HG03558 (cell line): ENCODE results near the gene FSCN2.

Source experiments
- ATAC-seq: cut with Tn5 transposase; IDR thresholded peaks from one replicate; pipeline ENCODE4 v1.9.1; 2021; ENCODE audit warnings: moderate number of reproducible peaks; ENCODE audit not compliant: unreplicated experiment; ENCODE audit errors: extremely low read depth

The FSCN2 gene

DNA sequence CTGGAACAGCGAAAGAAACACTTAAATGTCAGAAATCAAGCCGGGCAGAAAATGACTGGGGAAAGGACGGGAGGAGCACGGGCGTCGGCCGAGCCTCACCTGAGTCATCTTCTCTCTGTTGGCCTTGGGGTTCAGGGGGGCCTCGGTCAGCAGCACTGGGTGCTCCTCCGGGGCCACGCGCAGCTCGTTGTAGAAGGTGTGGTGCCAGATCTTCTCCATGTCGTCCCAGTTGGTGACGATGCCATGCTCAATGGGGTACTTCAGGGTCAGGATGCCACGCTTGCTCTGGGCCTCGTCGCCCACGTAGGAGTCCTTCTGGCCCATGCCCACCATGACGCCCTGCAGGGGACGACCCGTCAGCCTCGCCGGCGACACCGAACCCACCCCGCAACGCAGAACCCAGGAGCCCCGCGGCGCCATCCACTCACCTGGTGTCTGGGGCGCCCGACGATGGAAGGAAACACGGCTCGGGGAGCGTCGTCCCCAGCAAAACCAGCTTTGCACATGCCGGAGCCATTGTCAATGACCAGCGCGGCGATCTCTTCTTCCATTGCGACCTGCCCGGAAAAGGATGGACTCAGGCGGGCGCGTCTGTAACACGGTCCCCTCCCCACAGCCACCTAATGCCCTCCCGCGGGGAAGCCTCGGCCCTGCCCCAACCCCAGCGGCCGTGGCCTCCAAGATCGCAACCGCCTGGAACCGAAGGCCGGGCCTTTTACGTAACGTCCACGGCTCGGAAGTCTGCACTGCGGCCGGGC, 16.2 kb upstream of the FSCN2 start:
- ATAC-seq, result no peak

DNA sequence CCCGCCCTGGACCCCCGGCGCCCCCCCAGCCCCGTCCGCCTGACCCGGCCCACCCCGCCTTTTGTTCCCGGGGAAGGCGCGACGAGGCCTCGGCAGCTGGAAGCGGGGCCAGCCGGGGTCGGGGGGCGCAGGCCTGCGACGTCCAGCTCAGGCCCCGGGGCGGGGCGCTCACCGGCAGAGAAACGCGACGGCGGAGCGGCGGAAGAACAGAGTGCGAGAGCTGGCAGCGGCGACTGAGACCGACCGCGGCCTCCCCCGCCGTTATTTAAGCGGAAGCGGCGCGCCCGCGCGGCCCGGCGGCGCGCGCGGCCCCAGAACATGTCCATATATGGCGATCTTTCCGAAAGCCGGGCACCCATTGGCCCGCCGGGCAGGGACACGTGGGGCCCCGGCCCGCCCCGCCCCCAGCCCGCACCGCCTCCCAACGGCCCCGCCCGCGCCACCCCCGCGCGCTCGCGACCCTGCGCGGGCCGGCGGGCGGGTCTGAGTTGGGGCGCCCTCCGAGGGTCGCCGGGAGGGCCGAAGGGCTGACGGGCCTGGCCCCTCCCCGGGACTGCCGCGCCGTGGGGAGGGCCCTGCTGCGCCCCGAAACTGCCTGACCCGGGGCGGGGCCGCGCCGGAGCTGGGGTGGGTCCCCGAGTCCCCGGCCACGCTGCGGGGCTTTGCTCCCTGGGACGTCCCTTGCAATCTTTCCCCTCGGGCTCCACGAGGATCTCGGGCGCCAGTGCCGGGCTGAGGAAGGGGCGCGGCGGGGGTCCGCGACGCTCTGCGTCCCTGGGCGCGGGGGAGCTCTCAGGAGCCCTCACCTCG, 15.4 kb upstream of the FSCN2 start, which contains the start of gene ACTG1:
TSS of gene ACTG1 (minus strand) at position 238 of the 810 bp plus-strand sequence. CDS start 445 bp downstream, outside the sequence.
- no peak for ATAC-seq

DNA sequence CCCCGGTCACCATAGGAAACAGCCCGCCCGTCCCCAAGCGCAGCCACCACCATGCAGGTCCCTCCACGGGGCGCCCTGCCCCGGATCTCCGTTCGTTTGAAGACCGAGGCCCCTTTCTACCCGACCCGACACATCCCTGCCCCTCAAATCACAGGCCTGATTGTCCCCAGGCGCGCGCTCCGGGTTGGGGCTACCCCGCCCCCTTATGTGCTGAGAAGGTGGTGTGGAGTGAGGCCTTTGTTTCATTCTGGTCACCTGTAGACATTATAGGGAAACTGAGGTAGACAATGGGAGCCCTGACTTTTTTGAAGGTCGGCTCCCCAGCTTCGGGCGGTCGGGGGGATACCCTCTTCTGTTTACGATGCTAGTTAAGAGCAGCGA, 14.8 kb upstream of the FSCN2 start:
- ATAC-seq, result no peak

DNA sequence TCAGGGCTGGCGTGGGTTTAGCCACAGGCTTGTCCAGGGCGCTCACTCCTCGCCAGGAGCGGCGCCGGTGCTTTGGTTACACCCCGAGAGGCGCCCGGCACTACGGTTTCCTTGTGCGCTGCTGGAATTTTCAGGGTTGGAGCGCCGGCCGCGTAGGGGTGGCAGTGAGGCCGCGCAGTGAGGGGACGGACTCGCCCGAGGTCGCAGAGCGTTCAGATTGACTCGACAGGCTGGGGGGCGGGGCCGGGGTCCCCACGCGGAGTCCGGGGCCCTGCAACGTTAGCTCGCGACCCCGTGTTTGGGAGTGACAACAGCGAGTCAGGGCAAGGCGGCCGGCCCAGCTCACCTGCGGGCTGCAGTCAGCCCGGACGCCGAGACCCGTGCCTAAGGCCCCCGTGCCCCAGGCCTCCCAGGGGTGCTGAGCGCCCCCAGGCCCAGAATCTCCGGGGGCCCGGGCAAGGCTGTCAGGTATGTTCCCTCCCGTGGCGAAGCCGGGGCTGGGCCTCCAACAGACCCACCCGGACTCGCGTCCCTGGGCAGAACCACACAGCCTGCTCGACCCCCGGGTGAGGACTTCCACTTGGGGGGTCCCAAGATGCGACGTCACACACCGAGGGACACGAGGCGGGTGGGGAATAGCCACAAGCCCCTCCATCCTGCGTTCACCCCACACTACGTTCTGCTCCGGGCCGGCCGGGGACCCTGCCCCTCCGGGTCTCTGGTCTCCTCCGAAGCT, 14.3 kb upstream of the FSCN2 start:
- ATAC-seq, result no peak

DNA sequence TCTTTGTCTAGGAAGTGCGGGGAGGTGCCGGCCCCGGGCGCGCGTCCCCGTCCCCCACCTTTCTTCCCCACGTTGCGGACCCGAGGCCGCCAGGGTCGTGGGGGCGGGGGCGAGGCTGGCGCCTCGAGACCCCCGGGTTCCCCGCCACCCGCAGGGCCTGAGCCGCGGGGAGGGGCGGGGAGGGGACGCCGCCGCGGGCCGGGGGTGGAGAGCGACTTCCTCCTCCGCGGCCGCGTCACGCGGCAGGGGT, 13.8 kb upstream of the FSCN2 start:
- no peak for ATAC-seq

DNA sequence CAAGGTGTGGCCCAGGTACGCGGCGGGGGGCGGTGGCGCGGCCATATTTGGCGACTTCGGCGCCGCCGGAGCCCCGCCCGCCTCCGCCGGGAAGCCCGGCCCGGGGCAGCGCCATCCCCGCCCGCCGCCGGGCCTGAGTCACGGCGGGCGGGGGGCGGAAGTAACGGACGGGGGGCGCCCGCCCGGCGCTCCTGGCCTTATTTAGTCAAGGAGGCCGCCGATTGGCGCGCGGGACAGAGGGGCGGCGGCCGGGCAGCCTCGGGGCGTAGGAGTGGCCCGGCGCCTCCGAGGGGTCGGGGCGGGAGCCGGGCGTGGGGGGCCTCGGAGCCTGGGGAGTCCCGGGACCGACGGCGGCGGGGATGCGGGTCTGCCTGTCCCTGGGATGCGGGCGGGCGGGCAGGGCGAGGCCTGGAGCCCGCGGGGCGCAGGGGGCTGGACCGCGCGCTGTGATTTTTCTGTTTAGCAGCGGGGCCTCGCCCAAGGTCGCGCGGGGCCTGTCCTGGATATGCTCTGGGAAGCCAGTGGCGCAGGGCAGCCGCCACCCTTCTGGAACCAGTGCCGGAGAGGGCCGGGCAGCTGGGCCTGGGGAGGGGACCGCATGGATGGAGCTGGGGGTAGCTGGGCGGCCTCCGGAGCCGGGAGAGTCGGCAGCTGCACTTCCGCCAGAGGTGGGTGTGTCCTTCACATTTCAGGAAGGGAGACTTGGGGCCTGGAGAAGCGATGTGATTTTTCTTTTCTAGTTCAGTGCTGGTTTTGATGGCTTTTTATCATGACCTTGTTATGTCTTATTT, 13.2 kb upstream of the FSCN2 start:
- ATAC-seq, result no peak

DNA sequence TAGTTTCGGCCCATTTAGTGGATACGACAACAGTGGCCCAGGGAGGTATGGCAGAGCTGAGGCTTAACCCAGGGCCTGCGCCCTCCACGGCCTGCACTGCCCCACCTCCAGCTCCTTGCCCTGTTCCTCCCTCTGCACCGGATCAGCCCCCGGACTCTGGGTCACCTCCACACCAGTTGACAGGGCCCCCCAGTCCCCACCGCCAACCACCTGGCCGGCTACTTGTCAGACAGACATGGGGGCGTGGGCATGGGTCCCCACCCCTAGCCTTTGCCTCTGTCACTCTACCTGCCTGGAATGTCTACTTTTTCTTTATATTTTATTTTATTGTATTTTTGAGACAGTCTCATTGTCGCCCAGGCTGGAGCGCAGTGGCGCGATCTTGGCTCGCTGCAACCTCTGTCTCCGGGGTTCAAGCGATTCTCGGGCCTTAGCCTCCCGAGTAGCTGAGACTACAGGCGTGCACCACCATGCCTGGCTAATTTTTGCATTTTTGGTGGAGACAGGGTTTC, 12.6 kb upstream of the FSCN2 start:
- no peak for ATAC-seq

DNA sequence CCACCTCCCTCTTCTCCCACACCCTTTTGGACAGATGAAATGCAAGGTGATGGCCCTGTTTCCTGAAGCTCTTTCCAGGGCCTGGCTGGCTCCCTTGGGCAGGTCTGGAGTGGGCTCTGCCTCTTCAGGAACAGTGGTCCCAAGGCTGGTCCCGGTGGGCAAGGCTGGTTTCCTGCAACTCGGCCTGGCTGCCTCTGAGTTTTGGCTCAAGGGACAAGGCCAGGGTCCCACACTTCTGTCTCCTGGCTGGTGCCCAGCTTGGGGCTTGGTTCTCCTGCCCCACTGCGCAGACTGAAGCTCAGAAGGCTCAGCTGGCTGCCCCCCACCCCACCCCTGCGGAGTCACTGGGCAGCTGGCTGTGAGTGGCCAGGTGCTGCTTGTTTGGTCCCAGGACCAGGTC, 11.7 kb upstream of the FSCN2 start:
- no peak for ATAC-seq

DNA sequence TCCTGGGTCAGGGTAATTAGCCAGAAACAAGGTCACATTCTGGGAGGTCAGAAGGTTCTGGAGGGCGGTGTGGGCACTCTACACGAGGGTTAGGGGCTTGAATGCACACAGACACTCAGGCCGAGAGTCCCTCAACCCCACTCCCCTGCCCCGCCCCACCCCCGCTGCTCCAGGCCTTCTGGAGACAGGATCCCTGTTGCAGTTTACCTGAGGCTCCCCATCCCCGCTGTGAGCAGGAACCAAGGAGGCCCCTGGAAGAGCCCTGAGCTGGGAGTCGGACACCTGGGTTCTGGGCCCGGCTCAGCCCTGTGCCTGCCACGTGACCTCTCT, 11.2 kb upstream of the FSCN2 start:
- no peak for ATAC-seq

DNA sequence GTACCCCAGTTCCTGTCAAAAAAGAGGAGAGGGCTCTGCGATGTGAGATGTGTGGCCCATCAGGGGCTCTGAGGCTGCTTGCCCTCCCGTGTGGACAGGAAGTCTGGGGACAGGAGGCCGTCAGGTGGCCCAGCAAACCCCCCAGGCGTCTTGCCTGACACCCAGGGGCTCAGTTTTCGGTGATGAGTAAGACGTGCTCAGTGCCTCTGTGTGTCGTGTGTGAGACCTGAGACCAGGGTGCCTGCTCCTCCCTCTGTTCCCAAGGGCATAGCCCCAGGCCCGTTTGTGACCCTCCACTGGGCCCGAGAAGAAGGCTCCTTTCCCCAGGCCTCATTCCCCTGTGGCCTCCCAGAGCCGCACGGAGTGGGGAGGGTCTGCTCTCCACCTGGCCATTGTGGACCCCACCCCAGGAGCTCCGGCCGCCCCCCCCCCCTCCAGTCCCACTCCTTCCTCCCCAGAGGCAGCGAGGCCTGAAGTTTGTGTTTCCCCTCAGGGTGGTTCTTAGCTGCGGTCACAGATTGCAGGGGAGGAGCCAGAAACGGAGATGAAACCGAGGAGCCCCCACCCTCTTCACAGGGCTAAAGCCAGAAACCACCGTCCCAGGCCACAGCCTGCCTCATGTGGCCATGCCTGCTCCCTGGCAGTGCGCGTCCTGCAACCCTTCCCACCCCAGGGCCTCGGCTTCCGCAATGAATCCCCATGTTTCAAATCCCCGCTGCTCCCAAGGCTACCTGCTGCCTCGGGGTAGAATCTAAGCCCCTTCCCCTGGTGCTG, 10.7 kb upstream of the FSCN2 start:
- no peak for ATAC-seq

DNA sequence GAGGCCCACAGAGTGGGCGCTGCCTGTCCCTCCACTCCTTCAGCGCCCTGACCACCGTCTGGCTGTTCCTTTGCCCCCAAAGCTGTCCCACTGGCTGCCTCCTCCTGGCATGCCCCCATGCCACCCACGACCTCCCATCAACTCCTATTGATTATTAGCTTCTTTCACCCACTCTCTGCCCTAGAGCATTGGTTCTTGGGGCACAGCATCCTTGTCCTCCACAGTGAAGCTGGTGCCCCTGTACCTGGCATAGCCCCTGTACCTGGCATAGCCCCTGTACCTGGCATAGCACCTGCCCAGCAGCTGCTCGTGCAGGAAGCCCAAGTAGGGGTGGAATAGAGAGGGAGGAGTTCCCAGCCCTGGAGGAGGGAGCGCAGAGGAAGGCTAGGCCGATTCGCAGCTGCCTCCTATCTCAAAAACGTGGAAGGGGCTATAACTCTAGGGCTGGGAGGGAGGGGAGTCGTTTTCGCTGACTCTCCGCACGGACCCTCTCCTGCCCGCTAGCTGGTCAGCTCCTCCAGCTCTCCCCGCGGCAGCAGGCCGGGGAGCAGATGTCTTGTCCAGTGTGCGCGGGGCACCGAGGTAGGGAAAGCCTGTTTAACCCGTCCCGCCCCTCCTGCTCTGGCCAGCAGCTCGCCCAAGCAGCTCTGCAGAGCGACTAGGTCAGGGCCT, 9.9 kb upstream of the FSCN2 start:
- no peak for ATAC-seq

DNA sequence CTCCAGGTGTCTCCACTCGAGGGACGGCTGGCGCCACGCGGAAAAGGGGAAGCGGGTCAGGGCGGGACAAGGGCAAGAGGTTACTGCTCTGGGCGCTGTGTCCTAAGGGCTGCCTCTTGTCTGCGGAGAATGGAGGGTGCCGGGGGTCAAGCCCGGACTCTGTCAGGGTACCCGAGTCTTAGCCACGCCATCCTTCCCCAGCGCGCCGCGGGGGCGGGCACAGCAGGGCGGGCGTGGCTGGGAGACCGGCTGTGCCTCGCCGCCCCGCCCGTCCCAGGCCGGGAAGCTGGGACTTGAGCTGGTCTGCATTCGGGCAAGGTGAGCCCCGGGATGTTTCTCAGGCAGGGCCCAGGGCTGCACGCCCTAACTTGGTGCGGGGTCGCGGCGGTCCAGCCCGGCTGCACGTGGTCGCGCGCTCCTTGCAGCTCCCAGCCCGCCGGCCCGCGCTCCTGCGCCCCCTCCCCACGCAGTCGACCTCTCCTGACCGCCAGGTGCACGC, 9.3 kb upstream of the FSCN2 start:
- no peak for ATAC-seq

DNA sequence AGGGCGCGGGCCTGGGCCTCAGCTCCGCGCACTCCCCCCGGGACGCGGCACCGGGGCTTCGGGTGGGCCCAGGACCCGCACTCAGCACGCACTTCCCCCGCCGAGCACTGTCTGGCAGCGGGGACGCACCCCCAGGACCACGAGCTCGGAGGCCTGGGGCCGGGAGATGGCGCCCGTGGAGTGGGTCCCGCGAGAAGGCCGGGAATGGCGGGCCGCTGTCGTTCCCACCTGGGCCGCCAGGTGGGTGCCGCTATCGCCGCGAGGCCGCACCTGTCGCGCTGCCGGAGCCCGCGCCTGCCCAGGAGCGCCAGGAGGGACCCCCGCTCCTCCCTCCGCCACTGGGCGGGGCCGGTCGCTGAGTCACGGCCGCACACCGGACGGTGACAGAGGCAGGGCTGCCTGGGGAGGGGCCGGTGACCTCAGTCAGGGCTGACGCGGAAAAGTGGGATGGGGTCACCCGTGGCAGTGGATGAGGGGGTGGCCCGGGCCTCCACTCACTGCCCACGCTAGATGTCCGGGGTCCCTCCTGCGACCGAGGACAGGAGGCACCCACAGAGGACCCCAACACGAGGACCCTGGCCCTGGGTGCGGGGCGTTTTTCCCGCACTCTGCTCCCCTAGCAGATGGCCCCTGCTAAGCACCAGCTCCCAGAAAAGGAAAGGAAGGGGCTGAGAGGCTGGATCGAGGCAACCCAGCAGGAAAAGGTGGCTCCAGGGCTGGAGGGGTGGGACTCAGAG, 8.7 kb upstream of the FSCN2 start:
- ATAC-seq, result no peak

DNA sequence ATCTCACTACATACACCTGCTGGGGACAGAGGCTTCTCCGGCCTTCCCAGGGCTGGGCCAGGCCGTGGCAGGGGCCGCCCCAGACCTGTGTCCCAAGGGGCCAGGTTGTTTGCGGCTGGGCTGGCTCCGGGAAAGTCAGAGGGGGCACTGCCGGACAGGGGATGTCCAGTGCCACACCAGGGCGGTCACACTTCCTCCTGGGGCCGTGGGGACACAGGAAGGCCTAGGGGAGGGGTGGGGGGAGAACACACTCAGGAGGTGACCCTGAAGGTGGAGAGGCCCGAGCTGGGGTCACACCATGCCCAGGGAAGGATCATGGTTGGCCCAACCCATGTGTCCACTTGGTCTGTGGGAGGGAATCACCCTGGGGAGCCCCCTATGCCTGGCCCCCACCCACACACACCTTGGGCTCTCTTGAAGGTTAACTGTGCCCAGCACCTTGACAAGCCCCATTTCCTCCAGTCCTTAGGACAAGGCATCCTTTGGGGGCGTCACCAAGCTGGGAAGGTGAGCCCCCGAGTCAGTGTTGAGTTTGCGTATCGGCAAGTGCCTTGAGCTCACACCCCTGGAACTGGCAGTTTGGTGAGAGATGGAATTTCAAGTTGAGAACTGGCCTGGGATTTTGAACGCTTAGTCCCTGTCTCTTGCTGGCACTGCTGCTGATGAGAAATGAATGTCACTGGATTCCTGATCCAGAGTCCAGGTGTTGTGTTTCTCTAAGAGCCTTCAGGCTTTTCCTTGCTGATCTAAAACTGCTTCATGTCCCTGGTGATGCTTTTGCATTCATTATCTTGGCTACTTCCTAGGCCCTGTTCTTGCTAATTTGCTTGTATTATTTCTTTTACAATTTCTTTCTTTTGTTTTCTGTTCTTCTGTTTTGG, 7.9 kb upstream of the FSCN2 start:
- ATAC-seq, result no peak

DNA sequence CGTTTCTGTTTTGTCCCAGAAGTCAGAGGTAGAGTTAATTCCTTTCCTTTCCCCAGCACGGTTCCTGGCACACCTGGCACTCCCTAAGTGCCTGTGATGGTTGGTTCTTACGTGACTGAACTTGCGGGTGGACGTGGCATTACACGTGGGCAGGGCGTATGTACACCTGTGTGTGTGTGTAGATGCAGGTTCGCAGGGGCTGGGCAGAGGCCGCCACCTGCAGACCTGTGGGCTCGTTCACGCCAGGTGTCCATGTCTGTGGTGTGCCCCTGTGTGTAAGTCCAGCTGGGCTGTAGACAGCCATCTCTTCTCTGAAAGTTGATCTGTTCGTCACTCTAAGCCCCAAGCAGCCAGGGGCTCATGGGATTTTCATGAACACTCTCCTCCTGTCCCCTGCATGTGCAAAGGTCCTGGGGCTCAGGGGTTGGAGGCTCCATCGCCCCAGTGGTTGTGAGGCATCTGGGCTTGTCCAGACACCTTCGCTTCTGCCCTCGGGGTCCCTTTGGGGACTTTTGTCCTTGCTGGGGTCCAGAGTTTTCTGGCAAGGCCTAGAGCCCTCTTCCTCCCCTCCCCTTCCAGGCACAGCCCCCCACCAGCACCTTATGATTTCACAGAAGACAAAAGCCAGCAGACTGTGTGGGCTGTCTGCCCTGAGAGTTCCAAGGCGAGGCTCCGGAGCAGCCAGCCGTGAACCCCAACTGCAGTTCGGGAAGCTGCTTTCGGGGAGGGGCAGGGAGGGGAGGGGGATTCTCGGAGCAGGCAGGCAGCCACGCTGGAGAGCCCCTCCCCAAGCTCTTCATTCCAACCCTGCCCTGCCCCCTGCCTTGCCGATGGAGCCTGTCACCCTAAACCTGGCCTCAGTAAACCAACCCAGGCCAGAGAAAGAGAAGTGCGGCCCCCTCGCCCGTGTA, 5.4 kb upstream of the FSCN2 start:
- no peak for ATAC-seq

DNA sequence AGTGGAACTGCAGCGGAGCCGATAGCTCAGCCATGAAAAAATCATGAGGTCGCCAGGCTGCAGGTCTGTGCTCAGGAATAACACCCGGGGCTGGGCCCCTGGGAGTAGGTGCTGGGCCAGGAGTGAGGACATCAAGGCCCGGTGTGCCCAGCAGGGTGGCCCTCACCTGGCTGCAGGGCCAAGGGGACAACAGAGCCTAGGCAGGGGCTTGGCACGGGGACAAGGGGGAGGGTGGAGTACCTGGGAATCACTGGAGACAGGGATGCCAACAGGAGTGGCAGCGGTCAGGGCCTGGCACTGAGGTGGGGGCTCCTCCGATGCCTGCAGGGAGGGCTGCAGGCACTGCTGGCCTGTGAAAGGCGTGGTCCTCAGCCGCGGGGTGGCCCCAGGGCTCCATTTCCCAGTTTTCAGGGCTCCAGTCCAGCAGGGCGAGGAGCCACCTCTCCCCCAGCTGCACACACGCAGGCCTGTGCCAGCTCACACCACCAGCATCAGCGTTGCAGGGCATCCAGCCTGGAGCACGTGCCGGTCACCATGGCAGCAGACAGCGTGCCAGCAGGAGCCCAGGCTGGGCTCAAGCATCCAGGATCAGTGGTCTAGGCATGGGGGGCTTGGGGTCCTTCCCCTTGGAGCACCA, 4.7 kb upstream of the FSCN2 start:
- ATAC-seq, result no peak
